Activated T-helper 9 cell treated with anti-CD3 and anti-CD28 coated beads, Interleukin-2, amount 50 U/mL, for 16 hours (primary cell): ENCODE measurements around the gene CCL21.

ENCODE experiments used
- DNase-seq: peaks from one replicate; pipeline ENCODE4 v3.0.0-alpha.2; 2020; ENCODE audit warnings: low read depth

Gene CCL21

DNA sequence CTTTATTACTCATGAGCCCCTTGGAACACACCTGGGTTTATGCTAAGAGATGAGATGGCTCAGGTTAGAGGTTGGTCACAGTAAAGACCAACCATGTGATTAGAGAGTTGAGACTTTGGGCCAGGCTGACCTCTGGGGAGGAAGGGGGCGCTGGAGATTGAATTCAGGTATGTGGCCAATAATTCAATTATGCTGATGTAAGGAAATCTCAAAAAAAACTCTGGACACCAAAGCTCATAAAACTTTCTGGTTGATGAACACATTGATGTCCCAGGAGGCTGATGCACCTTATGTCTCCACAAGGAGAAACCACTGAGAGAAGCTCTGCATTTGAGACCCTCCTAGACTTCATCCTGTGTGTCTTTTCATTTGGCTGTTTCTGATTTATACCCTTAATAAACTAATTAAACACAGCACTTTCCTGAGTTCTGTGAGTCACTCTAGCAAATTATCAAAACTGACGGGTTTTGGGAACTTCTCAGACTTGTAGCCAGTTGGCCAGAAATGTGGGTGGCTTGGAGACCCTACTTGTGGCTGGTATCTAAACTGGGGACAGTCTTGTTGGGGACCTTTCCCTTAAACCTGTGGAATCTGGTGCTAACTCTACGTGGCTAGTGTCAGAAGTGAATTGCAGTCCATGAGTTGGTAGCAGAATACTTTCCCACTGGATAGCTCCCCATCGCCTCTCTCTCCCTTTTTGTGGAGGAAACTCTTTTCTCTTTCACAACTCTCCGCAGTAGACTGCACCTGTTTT lies 40.0 kb downstream of the CCL21 start:
- DNase-seq, result no peak

DNA sequence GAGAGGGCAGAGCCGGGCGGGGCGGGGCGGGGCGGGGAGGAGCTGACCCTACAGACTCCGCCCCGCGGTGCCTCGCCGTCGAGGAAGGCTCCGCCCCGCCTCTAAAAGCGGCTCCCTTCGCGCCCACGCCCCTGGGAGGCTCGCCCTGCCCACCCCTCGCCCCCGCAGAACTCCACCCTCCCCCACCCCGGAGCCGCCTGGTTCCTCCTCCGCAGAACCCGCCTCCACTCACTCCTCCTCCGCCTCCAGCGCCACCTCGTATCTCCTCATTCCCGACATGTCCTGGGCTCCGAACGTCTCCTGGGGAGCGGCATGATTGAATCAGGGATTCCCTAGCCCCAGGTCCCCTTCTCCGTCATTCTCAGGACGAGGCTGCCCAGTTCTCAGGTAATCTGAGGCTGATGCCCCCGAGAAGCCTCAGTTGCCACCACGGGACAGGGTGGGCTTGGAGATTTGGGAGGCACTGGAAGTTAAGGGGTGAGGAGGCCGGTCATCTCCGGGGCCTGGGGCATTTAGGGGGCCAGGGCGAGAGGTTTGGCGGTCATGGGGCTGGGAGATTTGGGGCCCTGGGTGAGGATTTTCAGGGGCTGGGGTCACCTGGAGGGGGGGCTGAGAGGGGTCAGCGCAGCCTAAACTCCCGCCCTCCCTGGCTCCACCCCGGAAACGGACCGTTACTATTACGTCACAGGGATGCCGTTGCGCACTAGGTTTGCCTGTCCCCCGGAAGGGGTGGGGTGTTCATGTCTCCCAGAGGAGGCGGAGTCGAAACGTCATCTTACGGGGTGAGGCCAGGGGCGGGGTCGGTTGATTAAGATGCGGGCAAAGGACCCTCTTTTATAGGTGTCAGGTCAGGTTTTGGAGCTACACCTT lies 44.3 kb downstream of the CCL21 start:
- DNase-seq, result peak; percentile 78

DNA sequence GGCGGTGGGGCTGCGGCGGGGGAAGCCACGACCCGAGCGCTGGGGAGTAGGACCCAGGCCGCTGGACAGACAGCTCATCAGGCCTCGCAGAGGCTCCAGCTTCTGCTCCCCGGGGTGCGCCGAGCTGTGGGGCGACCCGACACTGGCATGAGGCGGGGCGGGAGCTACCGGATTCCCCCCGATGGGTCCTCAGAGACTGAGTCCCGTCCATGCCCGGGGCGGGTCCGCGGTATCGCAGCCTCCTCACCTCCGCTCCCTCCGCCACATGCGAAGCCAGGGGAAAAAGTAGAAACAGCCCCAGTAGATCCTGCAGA lies 44.9 kb downstream of the CCL21 start:
- DNase-seq, result no peak

DNA sequence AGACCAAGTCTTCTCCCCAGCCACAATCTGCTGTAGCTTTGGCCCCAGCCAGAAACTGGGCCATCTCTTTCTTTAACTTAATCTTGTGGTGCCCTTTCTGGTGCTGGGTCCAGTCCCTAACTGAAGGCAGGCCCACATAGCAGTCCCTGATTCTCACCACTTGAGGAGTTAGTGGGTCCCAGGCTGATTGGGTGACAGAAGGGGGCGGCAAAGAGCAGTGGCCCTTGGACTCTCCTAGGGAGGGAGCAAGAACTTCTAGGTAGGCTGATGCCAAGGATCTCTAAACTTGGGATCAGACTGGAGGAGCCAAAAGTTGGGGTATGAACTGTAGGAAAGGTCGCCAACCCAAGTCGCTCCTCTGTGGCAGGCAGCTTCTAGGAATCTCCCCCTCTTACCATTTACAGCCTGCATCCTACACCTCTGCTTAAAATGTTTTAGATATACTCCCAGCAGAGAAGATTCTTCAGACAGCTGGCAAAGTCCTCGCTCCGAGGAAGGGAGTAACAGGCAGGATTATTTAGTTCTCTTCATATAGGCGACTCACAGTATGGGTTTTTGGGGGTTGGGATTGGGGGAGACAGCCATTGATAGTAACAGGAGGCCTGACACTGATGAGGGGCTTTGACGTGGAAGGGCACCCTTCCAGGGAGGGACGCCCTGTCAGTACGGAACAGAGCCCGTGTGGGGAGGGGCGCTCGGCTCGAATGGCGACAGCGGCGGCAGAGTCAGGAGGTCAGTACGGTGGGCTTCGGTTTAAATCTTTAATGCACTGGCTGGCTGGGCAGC lies 45.5 kb downstream of the CCL21 start:
- DNase-seq, result peak; percentile 40

DNA sequence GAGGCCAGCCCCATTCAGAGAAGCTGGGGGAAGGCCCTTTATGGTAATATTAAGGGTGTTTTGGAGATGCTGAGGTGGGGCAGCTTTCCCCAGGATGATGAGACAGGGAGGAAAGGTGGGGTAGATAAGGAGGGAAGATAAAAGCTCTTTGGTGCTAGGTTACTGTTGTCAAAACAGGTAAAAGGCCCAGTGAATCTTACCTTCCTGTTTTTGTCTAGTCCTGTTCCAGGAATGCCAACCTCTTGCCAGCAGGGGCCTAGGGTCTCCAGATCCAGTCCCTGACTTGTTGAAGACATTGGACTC lies 46.7 kb downstream of the CCL21 start:
- DNase-seq, result no peak

DNA sequence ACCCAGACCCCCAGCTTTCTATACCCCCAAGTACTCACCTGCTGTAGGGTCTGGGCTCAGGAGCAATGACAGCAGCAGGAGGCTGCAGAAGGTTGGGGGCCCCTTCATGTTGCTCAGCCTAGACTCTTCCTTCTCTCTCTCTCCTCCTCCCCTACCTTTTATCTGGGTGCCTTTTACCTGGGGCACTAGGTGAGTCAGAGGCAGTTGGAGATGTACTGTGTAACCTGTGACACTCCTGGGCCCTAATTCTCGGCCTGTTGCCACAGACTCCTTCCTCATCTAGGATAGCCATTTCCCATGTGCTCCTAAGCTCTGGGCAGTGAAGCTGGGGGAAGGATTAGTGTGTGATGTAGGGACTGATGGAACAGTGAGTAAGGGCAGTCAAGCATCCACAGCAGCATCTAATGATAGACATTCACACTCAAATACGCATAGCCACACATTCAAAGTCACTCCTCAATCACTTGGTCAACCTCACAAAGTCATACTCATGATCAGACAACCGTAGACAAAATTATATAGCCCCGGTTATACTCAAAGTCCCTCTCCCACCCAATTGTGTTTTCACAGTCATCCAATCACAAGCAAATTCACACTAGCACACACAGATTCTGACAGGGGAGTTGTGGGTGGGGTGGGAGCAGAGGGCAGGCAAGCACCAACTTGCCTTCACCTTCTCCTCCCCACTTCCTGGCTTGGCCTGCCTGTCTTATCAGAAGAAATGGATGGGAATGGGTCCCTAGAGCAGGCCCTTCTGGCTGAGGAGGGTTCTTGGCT lies 47.2 kb downstream of the CCL21 start, which contains the start of gene CCL27:
TSS of gene CCL27 (minus strand) at position 132 of the 777 bp plus-strand sequence. CDS start at position 108, 24 bp downstream.
- no peak for DNase-seq

DNA sequence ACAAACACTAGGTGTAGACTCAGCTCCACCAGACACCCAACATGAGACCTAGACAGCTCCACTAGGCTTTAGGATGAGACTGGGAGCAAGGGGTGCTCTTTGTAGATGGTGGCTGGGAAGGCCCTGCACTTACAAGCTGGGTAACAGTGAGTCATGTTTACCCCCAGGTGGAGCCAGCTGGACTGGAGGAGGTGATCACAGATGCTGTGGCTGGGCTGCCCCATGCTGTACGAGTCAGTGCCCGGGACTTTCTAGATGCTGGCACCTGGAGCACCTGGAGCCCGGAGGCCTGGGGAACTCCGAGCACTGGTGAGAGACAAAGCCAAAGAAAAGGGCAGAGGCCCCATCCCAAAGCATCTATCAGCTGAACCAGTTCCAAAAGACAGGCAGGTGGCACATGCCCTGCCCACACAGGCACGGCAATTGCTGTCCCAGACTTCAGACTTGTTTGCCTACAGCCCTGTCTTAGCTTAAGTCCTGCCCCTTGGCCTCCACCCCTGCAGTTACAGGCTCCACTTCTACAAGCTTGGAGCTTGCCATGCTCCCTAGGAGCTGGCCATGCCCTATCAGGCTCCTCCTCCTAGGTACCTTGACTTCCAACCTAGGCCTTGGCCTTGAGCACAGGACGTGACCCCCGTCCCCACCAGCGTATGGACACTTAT lies 50.2 kb downstream of the CCL21 start:
- no peak for DNase-seq
